GM18517 (cell line): ENCODE data around the gene SDC1.

Experiments
- ATAC-seq: cut with Tn5 transposase; IDR thresholded peaks from one replicate; pipeline ENCODE4 v1.9.1; 2021; ENCODE audit warnings: mild to moderate bottlenecking, moderate library complexity; ENCODE audit not compliant: unreplicated experiment

SDC1 gene

GRCh38 chr2:20153131-20153851 is 71.6 kb downstream of the SDC1 start:
- no peak for ATAC-seq

DNA sequence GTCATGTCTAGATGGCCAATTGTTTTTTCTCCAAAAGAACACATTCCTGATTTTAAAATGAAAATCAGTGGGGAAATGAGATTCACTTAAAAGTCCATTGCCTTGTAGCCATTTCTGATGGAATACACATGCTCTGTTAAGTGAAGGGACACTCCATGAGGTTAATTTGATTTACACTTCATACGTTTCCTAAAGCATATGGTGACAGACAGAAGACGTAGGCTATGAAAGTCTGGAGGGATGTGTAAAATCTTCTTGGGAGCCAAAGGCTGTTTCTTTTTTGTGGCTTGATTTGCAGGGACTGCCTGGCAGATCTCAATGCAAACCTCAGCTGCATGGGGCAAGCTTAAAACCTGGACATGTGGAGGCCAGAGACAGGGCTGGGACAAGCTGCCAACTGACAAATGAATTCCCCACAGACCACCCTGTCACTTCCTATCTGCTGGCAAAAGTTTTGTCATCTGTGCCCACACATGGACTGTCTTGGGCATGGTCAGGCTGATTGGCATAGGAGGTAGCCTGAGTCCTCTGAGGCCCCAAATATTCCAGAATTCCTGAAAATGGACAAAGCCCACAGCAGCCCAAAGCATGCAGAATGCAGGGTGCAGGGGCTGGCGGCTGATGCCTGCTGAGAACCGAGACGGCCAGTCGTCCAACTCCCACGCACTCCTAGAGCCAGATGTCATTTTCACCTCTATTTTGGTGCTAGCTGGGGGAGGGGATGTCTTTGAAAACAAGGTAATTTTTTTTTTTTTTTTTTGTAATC is 73.9 kb downstream of the SDC1 start:
- no peak for ATAC-seq
